HG03558 (cell line): ENCODE results near the gene TXNRD3.
"Not testable (repeated sequence)": the region's sequence is repeated elsewhere in the genome, so short reads cannot be mapped to it uniquely, and the experiment has no call there.

Source experiments
- ATAC-seq: cut with Tn5 transposase; IDR thresholded peaks from one replicate; pipeline ENCODE4 v1.9.1; 2021; ENCODE audit warnings: moderate number of reproducible peaks; ENCODE audit not compliant: unreplicated experiment; ENCODE audit errors: extremely low read depth

TXNRD3 gene

DNA sequence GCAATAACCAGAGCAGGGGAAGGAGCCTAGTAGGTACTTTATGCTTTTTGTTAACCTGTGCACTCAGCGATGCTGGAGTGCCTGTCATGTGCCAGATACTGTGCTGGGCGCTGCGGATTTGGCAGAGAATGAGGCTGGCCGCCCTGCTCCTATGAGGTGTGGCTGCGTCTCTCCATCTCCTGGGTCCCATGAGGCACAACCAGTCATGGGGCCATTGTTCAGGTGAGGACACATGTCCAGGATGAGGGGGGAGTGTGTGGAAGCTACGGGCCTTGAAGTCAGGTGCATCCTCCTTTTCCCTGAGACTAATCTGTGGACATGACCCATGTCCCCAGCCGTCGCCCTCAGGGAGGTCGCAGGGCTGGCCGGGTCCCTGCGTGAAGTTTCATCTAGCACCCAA, 963 bp upstream of the TXNRD3 start:
- ATAC-seq, result no peak

DNA sequence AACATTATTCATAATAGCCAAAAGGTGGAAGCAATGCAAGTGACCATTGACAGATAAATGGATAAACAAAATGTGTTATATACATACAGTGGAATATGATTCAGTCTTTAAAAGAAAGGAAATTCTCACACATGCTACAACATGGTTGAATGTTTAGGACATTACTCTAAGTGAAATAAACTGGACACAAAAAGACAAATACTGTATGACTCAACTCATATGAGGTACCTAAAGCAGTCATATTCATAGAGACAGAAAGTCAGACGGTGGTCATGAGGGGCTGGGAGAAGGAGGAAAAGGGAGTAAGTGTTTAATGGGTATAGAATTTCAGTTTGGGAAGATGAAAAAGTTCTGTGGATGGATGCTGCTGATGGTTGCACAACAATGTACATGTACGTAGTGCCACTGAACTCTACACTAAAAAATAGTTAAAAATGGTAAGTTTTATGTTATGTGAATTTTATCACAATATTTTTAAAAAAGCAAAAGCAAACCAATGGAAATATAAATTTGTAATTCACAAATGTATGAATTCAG, 5.3 kb downstream of the TXNRD3 start:
- ATAC-seq, result no peak

DNA sequence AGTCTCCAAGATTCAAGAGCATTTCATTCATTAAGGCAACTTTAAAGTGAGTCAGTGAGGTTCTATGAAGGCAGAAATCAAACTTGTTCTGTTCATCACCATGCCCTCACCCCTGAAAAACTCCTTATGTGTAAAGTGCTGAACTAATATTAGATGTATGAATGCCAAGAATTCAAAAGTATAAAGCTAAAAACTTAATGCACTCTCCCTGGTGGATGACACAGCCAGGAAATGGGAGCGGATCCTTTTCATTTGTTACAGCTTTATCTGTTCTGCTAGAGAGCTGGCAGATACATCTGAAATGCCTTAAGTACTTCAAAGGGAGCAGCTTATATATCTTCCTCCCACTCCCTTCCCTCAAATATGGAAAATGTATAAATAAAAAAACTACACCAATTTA, 8.2 kb downstream of the TXNRD3 start:
- ATAC-seq, result no peak

DNA sequence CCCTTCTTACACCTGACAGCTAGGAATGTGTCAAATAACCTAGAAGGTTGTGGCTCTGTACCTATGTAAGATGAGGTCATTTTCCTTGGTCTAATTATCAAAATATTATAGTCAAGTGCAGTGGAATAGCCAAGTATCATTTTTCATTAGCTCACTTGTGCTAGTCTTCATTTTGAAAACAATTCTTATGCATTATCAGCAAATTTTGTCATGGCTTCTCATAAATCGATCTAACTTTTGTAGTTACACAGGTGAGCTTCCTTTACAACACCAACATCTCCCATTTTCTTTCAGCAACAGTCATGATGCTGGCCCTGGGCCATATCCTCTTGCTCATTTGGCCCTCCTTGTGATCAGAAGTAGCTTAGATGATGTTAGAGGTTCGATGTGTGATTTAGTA, 10.3 kb downstream of the TXNRD3 start:
- no peak for ATAC-seq

DNA sequence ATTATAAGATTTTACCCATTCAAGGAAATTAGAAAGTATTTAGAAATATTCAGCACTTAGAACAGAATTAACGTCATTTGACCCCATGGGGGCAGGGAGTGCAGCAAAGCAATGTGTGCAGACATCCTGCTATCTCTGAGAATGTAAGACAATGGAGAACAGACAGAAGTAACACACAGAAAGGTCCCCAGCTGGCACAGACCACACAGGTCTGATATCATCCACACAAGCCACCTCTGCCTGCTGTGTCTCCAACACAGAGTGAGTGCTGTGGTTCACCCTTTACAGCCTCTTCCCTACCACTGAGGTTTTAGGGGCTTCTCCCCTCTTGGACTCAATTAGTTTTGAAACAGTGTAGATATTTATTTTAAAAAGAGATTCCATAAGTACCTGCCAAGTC, 16.1 kb downstream of the TXNRD3 start:
- no peak for ATAC-seq

DNA sequence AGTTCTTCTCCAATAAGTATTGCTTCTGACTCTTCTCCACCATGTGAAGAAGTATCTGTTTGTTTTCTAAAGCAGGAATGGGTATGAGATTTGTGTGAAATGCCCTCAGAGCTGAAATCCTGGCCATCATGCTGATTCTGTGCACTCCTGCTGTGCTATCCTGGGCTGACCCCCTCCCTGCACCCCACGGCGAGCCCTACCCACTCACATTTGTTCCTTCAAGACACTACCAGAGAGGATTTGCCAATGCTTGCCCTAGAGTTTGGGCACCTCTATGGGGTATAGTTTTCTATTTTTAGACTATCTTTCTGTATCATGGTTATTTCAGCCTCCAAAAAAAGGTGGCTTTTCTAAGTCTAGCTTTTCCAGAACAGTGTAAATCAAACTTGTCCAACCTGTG, 18.5 kb downstream of the TXNRD3 start:
- ATAC-seq, result no peak

DNA sequence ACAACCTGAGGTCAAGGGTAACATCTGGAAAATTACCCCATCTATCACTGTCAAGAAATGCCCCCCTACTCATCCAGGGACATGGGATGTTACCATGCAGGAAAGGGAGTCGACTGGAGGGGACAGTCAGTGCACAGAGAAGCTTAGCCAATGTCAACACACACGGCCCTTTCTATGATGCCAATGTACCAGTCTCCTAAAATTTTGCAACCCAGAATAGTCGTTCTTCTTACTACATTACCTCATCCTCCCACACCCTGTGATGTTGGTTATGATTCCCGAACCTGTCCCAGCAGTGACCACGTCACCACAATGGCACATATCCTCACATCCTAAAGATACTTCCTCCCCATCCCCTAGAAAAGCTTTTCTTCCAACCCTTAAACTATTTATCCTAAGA, 20.1 kb downstream of the TXNRD3 start:
- ATAC-seq, result no peak

DNA sequence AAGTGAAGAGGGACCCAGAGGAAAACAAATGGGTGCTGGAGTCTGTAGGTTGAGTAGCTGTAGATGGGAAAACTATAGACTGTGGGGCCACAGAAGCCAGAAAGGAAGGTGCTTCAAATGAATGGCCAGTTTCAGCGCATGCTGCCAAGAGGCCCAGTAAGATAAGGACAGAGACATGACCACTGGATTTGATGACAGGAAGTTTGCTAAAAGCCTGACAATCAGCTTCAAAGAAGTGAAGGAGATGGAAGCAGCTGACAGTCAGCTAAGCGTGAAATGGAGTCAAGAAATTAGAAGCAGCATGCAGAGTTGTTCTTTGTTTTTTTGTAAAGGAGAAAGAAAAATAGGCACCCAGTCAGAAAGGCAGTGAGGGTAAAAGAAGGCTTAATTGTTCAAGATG, 24.9 kb downstream of the TXNRD3 start:
- ATAC-seq, result no peak

DNA sequence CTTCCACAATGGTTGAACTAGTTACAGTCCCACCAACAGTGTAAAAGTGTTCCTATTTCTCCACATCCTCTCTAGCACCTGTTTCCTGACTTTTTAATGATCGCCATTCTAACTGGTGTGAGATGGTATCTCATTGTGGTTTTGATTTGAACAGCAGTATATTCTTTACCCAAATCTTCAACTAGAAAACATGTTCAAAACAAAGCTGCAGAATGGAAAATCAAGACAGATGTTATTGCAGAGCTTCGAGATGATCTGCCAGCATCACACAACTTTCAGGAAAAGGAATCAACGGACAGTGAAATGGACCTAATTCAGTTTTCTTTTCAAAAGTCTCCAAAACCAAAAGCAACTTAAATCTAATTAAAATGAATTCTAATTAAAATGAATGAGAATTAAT, 29.2 kb downstream of the TXNRD3 start:
- not testable (repeated sequence) for ATAC-seq

DNA sequence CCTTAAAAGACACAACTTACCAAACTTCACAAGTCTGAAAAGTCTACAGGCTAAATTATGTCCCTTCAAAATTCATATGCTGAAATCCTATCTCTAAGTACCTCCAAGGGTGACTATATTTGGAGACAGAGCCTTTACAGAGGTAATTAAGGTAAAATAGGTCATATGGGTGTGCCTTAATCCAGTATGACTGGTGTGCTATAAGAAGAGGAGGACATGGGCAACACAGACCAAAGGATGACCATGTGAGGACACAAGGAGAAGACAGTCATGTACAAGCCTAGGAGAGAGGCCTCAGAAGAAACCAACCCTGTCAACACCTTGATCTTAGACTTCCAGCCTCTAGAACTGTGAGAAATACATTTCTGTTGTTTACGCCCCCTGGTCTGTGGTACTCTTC, 32.2 kb downstream of the TXNRD3 start:
- ATAC-seq, result no peak

DNA sequence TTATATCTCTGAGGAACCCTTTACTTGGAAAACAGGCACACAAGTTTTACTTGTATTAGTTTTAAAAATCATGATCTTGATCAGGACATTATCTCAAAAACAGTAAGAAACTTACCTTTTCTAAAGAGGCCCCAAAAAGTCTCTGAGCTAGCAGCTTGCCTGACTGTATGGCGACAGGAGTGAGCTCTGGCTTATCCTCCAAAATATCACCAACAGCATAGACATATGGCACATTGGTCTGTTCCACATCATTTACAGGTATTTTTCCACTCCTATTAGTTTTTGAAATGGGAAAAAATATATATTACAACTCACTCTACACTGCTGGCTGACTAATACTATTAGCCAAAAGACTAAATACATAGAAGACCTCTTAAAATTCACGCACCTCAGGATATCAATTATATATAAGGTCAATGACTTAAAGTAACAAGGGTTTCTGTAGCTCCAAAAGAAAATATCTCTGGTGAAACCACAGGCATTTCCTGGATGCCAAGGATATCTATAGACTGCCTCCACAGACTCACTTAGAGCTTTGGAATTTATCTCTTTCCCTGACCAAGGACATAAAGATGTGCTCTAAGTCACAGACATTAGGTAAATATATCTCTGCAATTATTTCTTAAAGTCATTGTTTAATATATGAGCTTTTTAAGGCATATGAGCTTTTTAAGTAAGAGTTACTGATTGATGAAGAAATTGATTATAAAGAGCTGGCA, 33.1 kb downstream of the TXNRD3 start:
- ATAC-seq, result no peak

DNA sequence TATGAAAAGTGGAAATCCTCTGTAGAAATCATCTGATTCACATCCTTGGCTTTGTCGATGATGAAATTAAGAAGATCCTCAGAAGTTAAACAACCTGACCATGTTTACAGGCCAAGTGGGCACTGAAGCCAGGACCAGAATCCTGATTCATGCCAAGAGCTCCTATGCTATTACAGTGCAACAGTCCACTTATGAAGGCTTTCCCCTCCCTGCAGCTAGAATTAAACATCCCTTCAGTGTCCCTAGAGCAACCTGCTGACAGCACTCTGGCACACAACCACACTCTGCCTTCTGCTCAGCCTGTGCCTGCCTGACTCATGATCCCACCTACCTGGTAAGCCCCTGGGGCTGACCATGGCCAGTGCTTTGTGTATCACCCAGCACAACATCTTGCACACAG, 33.8 kb downstream of the TXNRD3 start:
- ATAC-seq, result no peak

DNA sequence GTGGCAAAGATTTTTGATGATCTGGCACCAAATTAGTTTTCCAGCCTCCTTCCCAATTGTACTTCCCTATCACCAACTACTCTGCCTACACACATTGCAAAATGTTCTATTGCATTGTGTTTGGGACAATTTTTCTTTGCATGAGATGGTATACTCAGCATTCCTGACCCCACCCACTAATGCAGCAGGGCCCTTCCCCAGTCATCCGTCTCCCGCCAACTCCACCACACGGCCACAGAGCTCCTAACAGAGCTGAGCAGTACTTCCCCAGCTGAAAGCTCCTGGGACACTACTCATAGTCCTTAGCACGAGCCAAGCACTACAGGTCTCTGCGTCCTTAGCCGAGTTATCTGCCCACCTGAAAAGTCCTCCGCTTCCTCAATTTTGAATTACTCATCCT, 34.2 kb downstream of the TXNRD3 start:
- ATAC-seq, result no peak

DNA sequence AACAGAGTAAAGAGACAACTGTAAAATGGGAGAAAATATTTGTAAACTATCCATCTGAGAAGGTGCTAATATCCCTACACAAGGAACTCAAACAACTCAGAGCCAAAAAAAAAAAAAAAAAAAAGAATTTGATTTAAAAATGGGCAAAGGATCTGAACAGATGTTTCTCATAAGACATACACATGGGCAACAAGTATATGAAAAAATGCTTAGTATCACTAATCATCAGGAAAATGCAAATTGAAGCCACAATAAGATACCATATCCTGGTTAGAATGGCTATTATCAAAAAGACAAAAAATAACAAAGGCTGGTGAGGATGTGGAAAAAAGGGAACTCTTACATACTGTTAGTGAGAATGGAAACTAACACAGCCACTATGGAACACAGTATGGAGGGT, 36.2 kb downstream of the TXNRD3 start:
- ATAC-seq, result no peak

DNA sequence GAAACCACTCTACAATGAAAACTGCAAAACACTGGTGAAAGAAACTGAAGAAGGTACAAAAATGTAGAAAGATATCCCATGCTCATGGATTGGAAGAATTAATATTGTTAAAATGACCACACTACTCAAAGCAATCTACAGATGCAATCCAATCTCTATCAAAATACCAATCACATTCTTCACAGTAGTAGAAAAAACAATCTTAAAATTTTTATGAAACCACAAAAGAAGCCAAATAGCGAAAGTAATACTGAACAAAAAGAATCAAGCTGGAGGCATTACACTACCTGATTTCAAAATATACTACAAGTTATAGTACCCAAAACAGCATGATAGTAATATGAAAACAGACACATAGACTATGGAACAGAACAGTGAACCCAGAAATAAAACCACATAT, 36.9 kb downstream of the TXNRD3 start:
- no peak for ATAC-seq

DNA sequence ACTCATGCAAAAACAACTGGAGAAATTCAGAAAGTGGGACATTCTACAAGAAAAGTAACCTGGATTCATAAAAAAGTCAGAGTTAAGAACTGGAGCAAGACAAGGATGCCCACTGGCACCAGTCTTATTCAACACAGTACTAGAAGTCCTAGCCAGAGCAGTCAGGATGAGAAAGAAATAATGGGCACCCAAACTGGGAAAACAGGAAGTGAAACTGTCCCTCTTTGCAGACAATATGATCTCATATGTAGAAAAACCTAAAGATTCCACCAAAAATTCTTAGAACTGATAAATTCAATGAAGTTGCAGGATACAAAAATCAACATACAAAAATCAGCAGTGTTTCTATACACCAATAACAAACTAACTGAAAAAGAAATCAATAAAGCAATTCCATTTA, 37.4 kb downstream of the TXNRD3 start:
- no peak for ATAC-seq

DNA sequence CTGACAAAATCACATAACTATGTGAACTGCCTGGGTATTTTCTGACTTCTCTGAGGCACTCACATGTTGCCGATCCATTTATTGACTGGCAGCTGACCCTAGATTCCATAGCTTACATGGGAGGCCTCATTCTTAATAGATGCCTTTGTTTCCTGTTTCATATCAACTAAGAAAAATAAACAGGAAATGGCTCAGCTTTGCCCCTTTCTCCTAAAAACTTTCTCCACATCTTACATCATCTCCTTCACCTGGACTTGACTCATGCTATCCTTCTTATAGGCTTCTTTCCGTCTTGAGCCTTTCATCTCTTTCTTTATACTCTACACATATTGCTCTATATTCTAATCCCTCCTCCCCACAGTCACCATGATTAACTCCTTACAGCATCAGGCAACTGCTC, 38.0 kb downstream of the TXNRD3 start:
- no peak for ATAC-seq

DNA sequence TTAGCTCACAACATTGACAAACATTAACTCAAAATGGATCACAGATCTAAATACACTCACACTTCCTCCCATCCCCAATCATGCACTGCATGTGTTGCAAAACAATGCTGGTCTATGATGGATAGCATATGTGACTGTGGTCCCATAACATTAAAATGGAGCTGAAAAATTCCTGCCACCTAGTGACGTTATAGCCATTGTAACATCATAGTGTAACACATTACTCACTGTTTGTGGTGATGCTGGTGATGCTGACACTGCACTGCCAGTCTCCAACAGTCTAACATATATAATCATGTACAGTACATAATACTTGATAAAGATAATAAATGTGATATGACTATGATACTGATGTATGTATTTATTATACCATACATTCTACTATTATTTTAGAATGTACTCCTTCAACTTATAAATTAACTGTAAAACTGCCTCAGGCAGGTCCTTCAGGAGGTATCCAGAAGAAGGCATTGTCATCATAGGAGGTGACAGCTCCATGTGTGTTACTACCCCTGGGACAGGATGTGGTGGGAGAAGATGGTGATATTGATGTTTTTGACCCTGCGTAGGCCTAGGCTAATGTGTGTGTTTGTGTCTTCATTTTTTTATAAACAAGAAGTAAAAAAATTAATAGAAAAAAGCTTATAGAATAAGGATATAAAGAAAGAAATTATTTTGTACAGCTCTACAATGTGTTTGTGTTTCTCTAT, 41.3 kb downstream of the TXNRD3 start:
- no peak for ATAC-seq

DNA sequence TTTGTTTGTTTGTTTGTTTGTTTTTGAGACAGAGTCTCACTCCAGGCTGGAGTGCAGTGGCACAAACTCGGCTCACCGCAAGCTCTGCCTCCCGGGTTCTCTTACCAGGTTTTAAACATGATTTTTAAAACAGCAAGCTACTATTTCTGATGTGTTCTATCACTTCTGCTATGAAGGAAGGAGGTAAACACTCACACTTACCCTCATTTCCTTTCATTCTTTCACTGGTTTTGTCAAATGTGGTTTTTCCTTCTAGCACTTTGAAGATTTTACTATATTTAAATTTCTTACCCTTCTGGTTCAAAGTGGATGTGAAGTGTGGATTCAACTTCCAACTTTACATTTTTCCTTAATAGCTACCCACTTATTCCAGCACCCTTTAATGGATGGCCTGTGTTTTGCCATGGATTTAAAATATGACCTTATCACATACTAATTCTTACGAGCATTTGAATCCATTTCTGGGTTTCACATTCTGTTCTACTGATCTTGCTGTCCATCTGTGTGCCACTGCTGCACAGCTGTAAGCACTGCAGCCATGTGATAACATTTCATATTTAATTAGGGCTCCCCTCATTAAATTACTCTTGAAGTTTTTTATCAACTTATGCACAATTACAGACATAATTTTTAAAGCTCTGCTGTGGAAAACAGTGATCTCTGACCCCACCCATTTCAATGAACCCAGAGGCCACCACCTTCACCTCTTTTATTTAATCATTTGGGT, 42.3 kb downstream of the TXNRD3 start:
- no peak for ATAC-seq

DNA sequence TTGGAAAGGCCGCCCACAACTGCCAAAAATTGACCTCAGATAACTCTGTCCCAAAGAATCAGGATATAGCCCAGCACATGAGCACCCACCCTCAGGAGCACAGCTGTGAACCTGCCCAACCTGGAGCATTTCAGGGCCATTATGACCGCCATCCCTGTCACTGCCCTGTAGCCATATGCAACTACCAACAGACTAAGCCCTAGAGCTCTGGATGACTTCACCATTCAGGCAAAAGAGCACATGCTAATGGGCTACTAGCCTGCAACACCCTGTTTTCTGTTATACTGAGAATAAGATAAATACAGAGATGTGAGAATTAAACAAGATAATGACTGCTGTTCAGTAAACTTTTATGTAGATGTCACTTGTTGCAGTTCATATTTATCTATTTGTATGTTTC, 45.0 kb downstream of the TXNRD3 start:
- no peak for ATAC-seq

DNA sequence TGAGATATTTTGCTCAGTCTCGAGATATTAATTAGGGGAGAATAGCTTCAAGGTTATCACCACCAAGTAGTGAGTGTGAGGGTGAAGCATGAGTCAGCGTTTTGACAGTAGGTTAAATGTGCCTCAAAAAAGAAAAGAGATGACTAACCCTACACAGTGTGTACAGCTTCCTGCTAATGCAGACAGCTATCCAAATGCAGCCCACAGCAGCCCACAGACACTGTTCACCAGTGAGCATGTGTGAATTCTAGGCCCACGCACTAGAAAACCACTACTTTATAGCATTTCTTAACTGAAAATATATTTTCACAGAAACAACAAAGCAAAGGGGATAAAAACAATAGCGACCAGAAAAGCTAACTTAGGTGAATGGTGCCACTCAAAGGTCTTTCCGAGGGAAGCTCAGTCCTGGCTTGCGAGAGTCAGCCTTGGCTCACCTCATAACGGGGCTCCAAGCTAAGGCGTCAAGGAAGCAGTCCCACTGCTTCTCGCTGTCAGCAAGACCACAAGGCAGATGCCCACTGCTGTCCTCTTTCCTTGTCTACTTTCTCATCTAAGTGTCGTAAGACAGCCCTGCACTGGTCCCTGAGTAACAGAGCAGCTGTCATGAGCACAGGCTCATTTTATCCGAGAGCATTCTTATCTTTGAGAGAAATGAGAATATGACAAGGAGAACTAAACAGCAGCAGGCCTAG, 47.6 kb downstream of the TXNRD3 start:
- no peak for ATAC-seq
